T follicular helper cell (primary cell): ENCODE measurements around the gene IL17C.

Experiments used
- DNase-seq: peaks from one replicate; pipeline ENCODE4 v3.0.0-alpha.2; 2020; ENCODE audit warnings: low read depth

Gene IL17C

DNA sequence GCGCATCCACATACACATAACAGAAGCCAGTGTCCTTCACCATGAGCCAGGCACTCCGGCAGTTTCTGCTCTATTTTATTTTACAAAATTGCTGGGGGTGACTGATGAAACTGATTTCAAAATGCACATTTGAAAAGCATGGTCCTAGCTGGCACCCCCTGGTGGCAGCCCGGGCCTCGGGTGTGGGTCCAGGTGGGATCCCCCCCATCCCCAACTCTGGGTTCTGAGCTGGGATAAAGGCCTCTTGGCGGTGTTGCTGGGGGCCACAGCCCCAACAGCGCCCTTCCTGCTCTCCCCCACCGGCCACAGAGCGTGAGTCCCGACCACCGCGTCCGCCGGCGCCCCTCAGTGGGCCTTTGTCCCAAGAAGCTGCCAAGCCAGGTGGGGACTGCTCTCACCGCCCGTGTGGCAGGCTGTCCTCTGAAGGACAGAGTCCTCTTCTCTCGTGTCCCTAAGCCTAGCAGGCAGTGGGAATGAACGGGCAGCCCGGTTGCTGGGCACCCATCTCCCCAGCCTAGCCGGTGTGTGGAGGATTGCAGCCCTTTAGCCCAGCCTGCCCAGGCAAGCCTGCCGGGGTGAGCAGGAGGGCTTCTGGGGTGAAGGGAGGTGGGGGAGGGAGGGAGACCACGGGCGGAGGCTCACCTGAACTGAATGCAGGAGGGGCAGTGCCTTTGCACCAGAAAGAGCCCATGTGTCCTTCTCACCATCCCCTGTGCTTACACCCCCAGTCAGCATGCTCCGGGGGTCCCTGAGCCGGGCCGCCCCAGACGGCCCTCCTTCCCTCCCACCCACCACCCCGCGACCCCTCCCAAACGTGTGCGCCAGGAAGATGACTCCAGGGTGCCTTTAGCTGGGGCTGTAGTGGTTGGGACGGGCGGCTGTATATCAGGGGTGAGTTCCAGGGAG lies 47.0 kb downstream of the IL17C start:
- DNase-seq = no peak

DNA sequence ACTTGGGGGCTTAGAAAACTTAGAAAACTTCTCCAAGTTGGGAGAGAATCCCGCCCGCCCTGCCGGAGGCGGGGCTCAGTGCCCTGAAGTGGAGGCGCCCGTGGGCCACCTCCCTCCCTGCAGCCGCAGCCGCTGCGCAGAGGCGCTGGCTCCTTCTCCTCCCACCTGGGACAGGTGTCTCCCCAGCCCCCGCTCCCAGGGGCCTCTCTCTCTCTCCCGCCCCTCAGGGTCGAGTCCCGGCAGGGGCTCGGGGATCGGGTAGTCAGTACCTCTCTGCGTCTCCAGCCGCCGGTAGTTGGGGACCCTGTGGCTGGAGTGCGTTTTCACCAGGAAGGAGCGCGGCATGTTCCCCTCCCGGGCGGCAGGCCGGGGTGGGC lies 47.7 kb downstream of the IL17C start:
- peak; percentile 40 for DNase-seq

GRCh38 chr16:88686439-88687253 lies 48.3 kb downstream of the IL17C start, which contains the start of gene SNAI3:
TSS of gene SNAI3 (minus strand) at chr16:88686507. CDS start at chr16:88686406, 101 bp downstream.
- peak; percentile 78 for DNase-seq

DNA sequence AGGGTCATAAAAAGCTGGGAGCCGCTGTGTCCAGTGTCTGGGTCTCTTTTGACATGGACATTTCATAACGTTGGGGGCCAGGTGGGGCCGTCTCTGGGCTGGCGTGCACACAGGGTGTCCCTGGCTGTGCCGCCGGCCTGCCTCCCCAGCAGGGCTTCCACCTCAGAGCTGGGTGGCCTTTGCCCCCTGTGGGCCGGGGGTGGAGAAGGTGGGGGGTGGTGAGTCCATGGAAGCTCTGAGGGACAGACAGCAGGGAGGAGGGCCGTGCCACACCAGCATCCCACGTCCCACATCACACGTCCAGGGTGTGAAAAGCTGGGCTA lies 48.8 kb downstream of the IL17C start:
- DNase-seq = no peak

GRCh38 chr16:88687676-88688012 lies 49.3 kb downstream of the IL17C start:
- DNase-seq = no peak

DNA sequence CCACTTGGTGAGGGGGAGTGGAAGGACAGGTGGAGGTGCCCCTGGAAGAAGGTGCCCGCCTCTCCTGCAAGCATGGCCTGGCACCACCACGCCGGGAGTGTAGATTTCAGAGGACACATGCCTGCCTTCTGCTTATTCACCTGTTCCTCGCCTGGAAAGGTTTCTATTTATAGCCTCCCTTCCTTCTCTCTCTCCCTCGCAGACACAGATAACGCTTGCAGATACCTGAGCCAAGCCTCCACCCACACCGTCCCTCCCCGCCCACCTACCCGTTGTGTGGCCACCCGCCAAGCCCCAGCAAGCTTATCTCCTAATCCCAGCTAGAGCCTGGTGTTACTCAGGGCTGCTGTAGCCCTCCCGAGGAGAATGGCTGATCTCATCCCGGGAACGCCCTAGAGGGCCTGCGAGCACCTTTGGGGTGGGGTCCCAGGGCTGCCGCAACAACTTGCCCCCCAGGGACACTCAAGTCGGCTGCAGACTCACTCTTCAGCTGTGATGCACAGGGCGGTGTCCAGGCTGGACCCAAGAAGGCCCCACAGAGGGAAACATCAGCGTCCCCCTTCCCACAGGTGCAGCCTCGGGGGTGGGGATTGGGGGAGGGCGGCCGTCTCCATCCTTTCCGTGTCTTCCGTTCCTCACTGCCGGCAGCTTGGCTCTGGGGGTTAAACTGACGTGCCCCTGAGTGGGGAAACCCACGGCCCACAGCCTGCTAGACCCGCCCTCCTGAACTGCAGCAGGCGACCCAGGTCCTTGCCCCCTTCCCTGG lies 49.8 kb downstream of the IL17C start:
- no peak for DNase-seq
